PFSK-1 (cell line): Measurements from ENCODE around the gene STAT3.
A peak's percentile ranks its signal among the peaks of the same experiment; 100 is the strongest.

Experiments used
- FOXP2 ChIP-seq: optimal IDR thresholded peaks from 2 replicates; pipeline ENCODE3; 2011; ENCODE audit warnings: borderline replicate concordance, control low read depth, inconsistent platforms; ENCODE audit not compliant: insufficient read depth; ENCODE audit errors: extremely low read length, extremely low read depth
- POLR2AphosphoS5 ChIP-seq: IDR thresholded peaks from 2 replicates; pipeline ENCODE4 v1.6.1; 2012; ENCODE audit warnings: low read depth, mild to moderate bottlenecking, control low read depth, low read length, moderate library complexity
- SIN3A ChIP-seq: IDR thresholded peaks from 2 replicates; pipeline ENCODE4 v1.6.1; 2012; ENCODE audit warnings: mild to moderate bottlenecking, low read length, moderate library complexity, borderline replicate concordance; ENCODE audit not compliant: insufficient read depth
- TAF1 ChIP-seq: IDR thresholded peaks from 2 replicates; pipeline ENCODE4 v1.6.1; 2012; ENCODE audit warnings: low read length, control low read depth, borderline replicate concordance; ENCODE audit not compliant: insufficient read depth
- TF ChIP-seq, protein P1 (sequence below), 2 experiments: IDR thresholded peaks; 2 replicates each; pipeline versions ENCODE4 v1.6.1 to v1.8.0; 2011 to 2012; ENCODE audit warnings: low read depth in 2 of 2, low read length in 2 of 2, control low read depth in 1 of 2, inconsistent platforms in 1 of 2, mild to moderate bottlenecking in 1 of 2, moderate library complexity in 1 of 2; ENCODE audit not compliant: insufficient read depth in 1 of 2

DNA sequence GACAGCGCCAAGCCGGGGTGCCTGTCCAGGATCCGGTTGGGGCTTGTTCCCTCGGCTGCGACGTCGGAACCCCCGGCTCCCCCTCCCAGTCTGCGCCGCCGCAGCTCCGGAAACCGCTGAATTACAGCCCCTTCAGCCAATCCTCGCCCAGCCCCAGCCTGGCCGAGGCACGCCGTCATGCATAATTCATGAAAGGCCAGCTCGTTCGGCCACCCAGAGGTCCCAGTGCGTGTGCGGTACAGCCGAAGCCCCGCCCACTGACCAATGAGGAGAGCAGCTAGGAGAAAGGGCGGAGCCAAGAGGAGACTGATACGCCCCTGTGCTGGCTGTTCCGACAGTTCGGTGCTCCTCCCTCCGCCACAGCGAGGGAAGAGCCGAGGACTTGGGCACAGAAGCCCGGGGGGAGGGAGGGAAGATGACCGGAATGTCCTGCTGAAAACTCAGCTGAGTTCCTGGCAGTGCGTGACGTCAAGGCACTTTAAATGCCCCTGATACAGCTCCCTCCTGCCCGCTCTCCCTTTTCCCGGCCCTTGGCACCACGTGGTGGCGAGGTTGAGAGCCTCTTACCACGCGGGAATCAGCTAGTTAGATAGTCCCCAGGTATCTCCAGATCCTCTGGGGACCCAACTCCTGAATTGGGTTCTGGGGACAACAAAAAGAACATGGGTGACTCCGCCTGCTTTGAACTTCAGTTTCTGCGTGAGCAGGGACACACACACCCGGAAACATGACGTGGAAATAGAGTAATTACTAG lies at the start of gene STAT3:
- TF ChIP-seq TAF1 (peak; percentile 81; the same call in 1 of the 2 replicates), POLR2AphosphoS5 (peak; percentile 71), FOXP2 (peak; percentile 95), SIN3A (peak; percentile 100)
- TF ChIP-seq, protein P1, sequence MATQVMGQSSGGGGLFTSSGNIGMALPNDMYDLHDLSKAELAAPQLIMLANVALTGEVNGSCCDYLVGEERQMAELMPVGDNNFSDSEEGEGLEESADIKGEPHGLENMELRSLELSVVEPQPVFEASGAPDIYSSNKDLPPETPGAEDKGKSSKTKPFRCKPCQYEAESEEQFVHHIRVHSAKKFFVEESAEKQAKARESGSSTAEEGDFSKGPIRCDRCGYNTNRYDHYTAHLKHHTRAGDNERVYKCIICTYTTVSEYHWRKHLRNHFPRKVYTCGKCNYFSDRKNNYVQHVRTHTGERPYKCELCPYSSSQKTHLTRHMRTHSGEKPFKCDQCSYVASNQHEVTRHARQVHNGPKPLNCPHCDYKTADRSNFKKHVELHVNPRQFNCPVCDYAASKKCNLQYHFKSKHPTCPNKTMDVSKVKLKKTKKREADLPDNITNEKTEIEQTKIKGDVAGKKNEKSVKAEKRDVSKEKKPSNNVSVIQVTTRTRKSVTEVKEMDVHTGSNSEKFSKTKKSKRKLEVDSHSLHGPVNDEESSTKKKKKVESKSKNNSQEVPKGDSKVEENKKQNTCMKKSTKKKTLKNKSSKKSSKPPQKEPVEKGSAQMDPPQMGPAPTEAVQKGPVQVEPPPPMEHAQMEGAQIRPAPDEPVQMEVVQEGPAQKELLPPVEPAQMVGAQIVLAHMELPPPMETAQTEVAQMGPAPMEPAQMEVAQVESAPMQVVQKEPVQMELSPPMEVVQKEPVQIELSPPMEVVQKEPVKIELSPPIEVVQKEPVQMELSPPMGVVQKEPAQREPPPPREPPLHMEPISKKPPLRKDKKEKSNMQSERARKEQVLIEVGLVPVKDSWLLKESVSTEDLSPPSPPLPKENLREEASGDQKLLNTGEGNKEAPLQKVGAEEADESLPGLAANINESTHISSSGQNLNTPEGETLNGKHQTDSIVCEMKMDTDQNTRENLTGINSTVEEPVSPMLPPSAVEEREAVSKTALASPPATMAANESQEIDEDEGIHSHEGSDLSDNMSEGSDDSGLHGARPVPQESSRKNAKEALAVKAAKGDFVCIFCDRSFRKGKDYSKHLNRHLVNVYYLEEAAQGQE (IDR thresholded peaks at IDR 0.05; ENCODE audit: insufficient read depth in 1 of 2, low read depth in 2 of 2, low read length in 2 of 2): peak in 1 of 2 experiments; percentile 68; a peak in 2 of 4 replicates
